ENCODE data around the gene CRB3. TPM values are rescaled to one million over a fixed set of nuclear protein-coding genes. Genes with fewer than 3 reads are reported as not detected.

CRB3 gene
- total RNA-seq, 1 experiment from 2014 or later, result 29.9 TPM

DNA sequence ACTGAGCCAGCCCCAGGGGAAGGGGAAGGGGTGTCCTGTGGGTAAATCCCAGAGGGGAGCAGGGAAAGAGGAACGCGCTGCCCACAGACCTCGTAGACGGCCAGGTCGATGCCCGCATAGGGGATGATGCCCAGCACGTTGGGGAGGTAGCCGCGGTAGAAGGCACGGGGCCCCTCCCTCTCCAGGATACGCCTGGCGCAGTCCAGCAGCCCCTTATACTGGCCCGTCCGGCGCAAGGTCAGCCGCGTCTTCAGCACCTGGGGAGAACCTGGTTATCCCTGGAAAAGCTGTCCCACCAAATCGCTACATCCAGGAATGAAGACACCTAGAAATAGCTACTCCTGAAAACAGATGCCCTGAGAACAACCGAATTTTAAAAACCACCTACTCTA is 11.9 kb upstream of the CRB3 start (continued):
- TF ChIP-seq ZBTB21 (CRISPR knock-in tag; IDR thresholded peaks at IDR 0.05; ENCODE audit: borderline replicate concordance), result no peak
- no peak for TF ChIP-seq NR1H2 (CRISPR knock-in tag; IDR thresholded peaks at IDR 0.05)
- TF ChIP-seq CREM (CRISPR knock-in tag; IDR thresholded peaks at IDR 0.05), result no peak
- TF ChIP-seq RELA (CRISPR knock-in tag; IDR thresholded peaks at IDR 0.05; ENCODE audit: borderline replicate concordance), result no peak
- no peak for TF ChIP-seq ZNF423 (CRISPR knock-in tag; IDR thresholded peaks at IDR 0.05)
- TF ChIP-seq, protein P1, sequence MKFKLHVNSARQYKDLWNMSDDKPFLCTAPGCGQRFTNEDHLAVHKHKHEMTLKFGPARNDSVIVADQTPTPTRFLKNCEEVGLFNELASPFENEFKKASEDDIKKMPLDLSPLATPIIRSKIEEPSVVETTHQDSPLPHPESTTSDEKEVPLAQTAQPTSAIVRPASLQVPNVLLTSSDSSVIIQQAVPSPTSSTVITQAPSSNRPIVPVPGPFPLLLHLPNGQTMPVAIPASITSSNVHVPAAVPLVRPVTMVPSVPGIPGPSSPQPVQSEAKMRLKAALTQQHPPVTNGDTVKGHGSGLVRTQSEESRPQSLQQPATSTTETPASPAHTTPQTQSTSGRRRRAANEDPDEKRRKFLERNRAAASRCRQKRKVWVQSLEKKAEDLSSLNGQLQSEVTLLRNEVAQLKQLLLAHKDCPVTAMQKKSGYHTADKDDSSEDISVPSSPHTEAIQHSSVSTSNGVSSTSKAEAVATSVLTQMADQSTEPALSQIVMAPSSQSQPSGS (CRISPR knock-in tag; IDR thresholded peaks at IDR 0.05; ENCODE audit: borderline replicate concordance, low read depth), result no peak
- TF ChIP-seq, protein P2, sequence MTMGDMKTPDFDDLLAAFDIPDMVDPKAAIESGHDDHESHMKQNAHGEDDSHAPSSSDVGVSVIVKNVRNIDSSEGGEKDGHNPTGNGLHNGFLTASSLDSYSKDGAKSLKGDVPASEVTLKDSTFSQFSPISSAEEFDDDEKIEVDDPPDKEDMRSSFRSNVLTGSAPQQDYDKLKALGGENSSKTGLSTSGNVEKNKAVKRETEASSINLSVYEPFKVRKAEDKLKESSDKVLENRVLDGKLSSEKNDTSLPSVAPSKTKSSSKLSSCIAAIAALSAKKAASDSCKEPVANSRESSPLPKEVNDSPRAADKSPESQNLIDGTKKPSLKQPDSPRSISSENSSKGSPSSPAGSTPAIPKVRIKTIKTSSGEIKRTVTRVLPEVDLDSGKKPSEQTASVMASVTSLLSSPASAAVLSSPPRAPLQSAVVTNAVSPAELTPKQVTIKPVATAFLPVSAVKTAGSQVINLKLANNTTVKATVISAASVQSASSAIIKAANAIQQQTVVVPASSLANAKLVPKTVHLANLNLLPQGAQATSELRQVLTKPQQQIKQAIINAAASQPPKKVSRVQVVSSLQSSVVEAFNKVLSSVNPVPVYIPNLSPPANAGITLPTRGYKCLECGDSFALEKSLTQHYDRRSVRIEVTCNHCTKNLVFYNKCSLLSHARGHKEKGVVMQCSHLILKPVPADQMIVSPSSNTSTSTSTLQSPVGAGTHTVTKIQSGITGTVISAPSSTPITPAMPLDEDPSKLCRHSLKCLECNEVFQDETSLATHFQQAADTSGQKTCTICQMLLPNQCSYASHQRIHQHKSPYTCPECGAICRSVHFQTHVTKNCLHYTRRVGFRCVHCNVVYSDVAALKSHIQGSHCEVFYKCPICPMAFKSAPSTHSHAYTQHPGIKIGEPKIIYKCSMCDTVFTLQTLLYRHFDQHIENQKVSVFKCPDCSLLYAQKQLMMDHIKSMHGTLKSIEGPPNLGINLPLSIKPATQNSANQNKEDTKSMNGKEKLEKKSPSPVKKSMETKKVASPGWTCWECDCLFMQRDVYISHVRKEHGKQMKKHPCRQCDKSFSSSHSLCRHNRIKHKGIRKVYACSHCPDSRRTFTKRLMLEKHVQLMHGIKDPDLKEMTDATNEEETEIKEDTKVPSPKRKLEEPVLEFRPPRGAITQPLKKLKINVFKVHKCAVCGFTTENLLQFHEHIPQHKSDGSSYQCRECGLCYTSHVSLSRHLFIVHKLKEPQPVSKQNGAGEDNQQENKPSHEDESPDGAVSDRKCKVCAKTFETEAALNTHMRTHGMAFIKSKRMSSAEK (CRISPR knock-in tag; IDR thresholded peaks at IDR 0.05; ENCODE audit: borderline replicate concordance), result no peak
- TF ChIP-seq, protein P3, sequence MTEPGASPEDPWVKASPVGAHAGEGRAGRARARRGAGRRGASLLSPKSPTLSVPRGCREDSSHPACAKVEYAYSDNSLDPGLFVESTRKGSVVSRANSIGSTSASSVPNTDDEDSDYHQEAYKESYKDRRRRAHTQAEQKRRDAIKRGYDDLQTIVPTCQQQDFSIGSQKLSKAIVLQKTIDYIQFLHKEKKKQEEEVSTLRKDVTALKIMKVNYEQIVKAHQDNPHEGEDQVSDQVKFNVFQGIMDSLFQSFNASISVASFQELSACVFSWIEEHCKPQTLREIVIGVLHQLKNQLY (CRISPR knock-in tag; IDR thresholded peaks at IDR 0.05), result no peak
- TF ChIP-seq, protein P4, sequence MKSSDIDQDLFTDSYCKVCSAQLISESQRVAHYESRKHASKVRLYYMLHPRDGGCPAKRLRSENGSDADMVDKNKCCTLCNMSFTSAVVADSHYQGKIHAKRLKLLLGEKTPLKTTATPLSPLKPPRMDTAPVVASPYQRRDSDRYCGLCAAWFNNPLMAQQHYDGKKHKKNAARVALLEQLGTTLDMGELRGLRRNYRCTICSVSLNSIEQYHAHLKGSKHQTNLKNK (CRISPR knock-in tag; IDR thresholded peaks at IDR 0.05), result no peak
- TF ChIP-seq, protein P5, sequence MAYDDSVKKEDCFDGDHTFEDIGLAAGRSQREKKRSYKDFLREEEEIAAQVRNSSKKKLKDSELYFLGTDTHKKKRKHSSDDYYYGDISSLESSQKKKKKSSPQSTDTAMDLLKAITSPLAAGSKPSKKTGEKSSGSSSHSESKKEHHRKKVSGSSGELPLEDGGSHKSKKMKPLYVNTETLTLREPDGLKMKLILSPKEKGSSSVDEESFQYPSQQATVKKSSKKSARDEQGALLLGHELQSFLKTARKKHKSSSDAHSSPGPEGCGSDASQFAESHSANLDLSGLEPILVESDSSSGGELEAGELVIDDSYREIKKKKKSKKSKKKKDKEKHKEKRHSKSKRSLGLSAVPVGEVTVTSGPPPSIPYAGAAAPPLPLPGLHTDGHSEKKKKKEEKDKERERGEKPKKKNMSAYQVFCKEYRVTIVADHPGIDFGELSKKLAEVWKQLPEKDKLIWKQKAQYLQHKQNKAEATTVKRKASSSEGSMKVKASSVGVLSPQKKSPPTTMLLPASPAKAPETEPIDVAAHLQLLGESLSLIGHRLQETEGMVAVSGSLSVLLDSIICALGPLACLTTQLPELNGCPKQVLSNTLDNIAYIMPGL (CRISPR knock-in tag; IDR thresholded peaks at IDR 0.05), result no peak

DNA sequence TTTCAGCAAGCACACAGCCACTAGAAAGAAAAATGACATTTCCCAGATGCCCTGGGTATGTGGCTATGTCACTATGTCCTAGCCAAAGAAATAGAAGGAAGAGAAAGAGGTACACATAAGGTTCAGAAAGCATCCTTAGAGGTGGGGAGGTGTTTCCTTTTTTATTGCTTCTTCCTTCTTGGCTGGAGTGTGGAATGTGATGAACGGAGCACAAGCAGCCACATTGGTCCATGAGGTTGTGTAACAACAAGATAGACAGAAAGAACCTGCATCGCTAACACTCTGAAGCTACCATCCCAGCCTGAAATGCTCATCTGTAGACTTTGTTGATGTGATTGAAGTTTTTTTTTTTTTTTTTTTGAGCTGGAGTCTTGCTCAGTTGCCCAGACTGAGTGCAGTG is 11.2 kb upstream of the CRB3 start:
- ChIA-PET POLR2A (interaction anchor here (0.7 kb wide), 1 partner anchor 23 kb away, joined by 3 read pairs; no protein-coding TSS in a partner anchor), CTCF (no interaction called here)
- H3K36me3 Mint-ChIP-seq, result peaks cover 44% of the 10 kb centered on the region
- H3K9me3 Mint-ChIP-seq, result peaks cover 13% of the 10 kb centered on the region
- TF ChIP-seq GTF2I (CRISPR knock-in tag; conservative IDR thresholded peaks at IDR 0.05) (no peak), ZNF423 (CRISPR knock-in tag; IDR thresholded peaks at IDR 0.05) (no peak), NR2C2 (CRISPR knock-in tag; IDR thresholded peaks at IDR 0.05) (no peak), NFE2L1 (CRISPR knock-in tag; IDR thresholded peaks at IDR 0.05) (no peak), MYBL2 (CRISPR knock-in tag; IDR thresholded peaks at IDR 0.05) (no peak), SOX15 (CRISPR knock-in tag; IDR thresholded peaks at IDR 0.05) (no peak), NR1H2 (CRISPR knock-in tag; IDR thresholded peaks at IDR 0.05) (no peak), ELF4 (CRISPR knock-in tag; IDR thresholded peaks at IDR 0.05; ENCODE audit: low read depth) (no peak), ETV6 (CRISPR knock-in tag; IDR thresholded peaks at IDR 0.05) (no peak), FOXP1 (CRISPR knock-in tag; IDR thresholded peaks at IDR 0.05; ENCODE audit: borderline replicate concordance) (no peak), RELA (CRISPR knock-in tag; IDR thresholded peaks at IDR 0.05; ENCODE audit: borderline replicate concordance) (no peak)
- TF ChIP-seq, protein P6, sequence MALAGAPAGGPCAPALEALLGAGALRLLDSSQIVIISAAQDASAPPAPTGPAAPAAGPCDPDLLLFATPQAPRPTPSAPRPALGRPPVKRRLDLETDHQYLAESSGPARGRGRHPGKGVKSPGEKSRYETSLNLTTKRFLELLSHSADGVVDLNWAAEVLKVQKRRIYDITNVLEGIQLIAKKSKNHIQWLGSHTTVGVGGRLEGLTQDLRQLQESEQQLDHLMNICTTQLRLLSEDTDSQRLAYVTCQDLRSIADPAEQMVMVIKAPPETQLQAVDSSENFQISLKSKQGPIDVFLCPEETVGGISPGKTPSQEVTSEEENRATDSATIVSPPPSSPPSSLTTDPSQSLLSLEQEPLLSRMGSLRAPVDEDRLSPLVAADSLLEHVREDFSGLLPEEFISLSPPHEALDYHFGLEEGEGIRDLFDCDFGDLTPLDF (CRISPR knock-in tag; IDR thresholded peaks at IDR 0.05), result no peak
- TF ChIP-seq, protein P7, sequence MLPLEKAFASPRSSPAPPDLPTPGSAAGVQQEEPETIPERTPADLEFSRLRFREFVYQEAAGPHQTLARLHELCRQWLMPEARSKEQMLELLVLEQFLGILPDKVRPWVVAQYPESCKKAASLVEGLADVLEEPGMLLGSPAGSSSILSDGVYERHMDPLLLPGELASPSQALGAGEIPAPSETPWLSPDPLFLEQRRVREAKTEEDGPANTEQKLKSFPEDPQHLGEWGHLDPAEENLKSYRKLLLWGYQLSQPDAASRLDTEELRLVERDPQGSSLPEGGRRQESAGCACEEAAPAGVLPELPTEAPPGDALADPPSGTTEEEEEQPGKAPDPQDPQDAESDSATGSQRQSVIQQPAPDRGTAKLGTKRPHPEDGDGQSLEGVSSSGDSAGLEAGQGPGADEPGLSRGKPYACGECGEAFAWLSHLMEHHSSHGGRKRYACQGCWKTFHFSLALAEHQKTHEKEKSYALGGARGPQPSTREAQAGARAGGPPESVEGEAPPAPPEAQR (CRISPR knock-in tag; IDR thresholded peaks at IDR 0.05), result no peak
- TF ChIP-seq, protein P8, sequence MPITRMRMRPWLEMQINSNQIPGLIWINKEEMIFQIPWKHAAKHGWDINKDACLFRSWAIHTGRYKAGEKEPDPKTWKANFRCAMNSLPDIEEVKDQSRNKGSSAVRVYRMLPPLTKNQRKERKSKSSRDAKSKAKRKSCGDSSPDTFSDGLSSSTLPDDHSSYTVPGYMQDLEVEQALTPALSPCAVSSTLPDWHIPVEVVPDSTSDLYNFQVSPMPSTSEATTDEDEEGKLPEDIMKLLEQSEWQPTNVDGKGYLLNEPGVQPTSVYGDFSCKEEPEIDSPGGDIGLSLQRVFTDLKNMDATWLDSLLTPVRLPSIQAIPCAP (CRISPR knock-in tag; IDR thresholded peaks at IDR 0.05), result no peak
- TF ChIP-seq, protein P5 (CRISPR knock-in tag; IDR thresholded peaks at IDR 0.05), result no peak
- no peak overlapping the region for H3K27ac Mint-ChIP-seq
- no peak for DNase-seq (ENCODE audit: low spot score)
- H3K4me1 Mint-ChIP-seq, result no peaks in the 10 kb centered on the region
- no peaks in the 10 kb centered on the region for H3K27me3 Mint-ChIP-seq (ENCODE audit: low read depth)
- H3K4me3 Mint-ChIP-seq, result no peak overlapping the region
- no peak for ATAC-seq
